CD4-positive, alpha-beta memory T cell (primary cell): ENCODE results near the gene CDC20. TPM values are rescaled to one million over a fixed set of nuclear protein-coding genes. Genes with fewer than 3 reads are reported as not detected.
A peak's percentile ranks its signal among the peaks of the same experiment; 100 is the strongest.

Source experiments
- CTCF ChIA-PET: fragments of 350-600 bp; sonication (Branson Sonifier 250); formaldehyde crosslinking; loops from one replicate; lab custom pipeline; 2021; ENCODE audit warnings: inconsistent platforms; ENCODE audit not compliant: partially characterized antibody; lab: Charles Lee
- POLR2A ChIA-PET: fragments of 350-600 bp; sonication (Branson Sonifier 250); formaldehyde crosslinking; loops from one replicate; lab custom pipeline; 2021; ENCODE audit not compliant: partially characterized antibody; lab: Charles Lee
- DNase-seq, 5 donors: peaks; one replicate each; pipeline versions ENCODE4 v3.0.0 to v3.0.0-alpha.2; 2020 to 2022; ENCODE audit warnings: mixed read lengths in 1 of 5
- H3K27ac ChIP-seq: one replicate; pipeline ENCODE4 v1.7.0; 2013; ENCODE audit warnings: low read depth, low read length
- H3K27me3 ChIP-seq: 2 replicates; pipeline ENCODE4 v1.7.0; 2013; ENCODE audit warnings: mild to moderate bottlenecking, low read length, moderate library complexity; ENCODE audit not compliant: insufficient read depth
- H3K36me3 ChIP-seq: 2 replicates; pipeline ENCODE4 v1.7.0; 2013; ENCODE audit warnings: mild to moderate bottlenecking, low read length, moderate library complexity; ENCODE audit not compliant: insufficient read depth
- H3K4me1 ChIP-seq: 2 replicates; pipeline ENCODE4 v1.7.0; 2013; ENCODE audit warnings: mild to moderate bottlenecking, low read length, moderate library complexity; ENCODE audit not compliant: insufficient read depth
- H3K4me3 ChIP-seq, 2 donors: one replicate each; pipeline ENCODE4 v1.7.0; 2013; ENCODE audit warnings: low read length in 2 of 2, mild to moderate bottlenecking in 1 of 2
- H3K9me3 ChIP-seq, 2 donors: one replicate each; pipeline ENCODE4 v1.7.0; 2013; ENCODE audit warnings: low read length in 2 of 2, control low read depth in 1 of 2; ENCODE audit not compliant: control insufficient read depth in 1 of 2
- H3K27ac Mint-ChIP-seq, 7 donors: one replicate each; pipeline ENCODE4 v1.8.0; 2020 to 2021; ENCODE audit warnings: mixed read lengths in 7 of 7, mild to moderate bottlenecking in 6 of 7, inconsistent platforms in 3 of 7, moderate library complexity in 3 of 7
- H3K27me3 Mint-ChIP-seq, 2 donors: one replicate each; pipeline ENCODE4 v1.8.0; 2020 to 2021; ENCODE audit warnings: mixed read lengths in 2 of 2
- H3K36me3 Mint-ChIP-seq, 2 donors: one replicate each; pipeline ENCODE4 v1.8.0; 2020 to 2021; ENCODE audit warnings: mixed read lengths in 2 of 2, inconsistent platforms in 1 of 2, mild to moderate bottlenecking in 1 of 2
- H3K4me1 Mint-ChIP-seq, 4 donors: one replicate each; pipeline ENCODE4 v1.8.0; 2020 to 2021; ENCODE audit warnings: mixed read lengths in 4 of 4, mild to moderate bottlenecking in 1 of 4
- H3K4me3 Mint-ChIP-seq, 8 donors: one replicate each; pipeline ENCODE4 v1.8.0; 2020 to 2021; ENCODE audit warnings: mixed read lengths in 8 of 8, mild to moderate bottlenecking in 7 of 8, moderate library complexity in 6 of 8, inconsistent platforms in 3 of 8
- H3K9me3 Mint-ChIP-seq, 8 donors: one replicate each; pipeline ENCODE4 v1.8.0; 2020 to 2021; ENCODE audit warnings: mixed read lengths in 8 of 8, mild to moderate bottlenecking in 5 of 8, inconsistent platforms in 3 of 8, moderate library complexity in 1 of 8
- intact Hi-C: fragments of 100-400 bp; cut with micrococcal nuclease; formaldehyde crosslinking; loops from one replicate; pipeline ENCODE4 v1.15.1; 2023
- polyA plus RNA-seq, 2 donors: library from polyadenylated mRNA; unstranded; fragments of 300-500 nt; fragmentation: Illumina TruSeq; gene quantifications; one replicate each; pipeline ENCODE4 v1.2.3, GENCODE V29; 2021
- total RNA-seq, 2 experiments: library from RNA; stranded (reverse); gene quantifications; one replicate each; pipeline ENCODE4 v1.2.3, GENCODE V29; 2021

The CDC20 gene
- total and polyA plus RNA-seq, 4 experiments from 2014 or later, result 0.14 to 0.32 TPM; not detected in 2

GRCh38 chr1:43381612-43382011 is 22.8 kb downstream of the CDC20 start:
- peaks cover 30 to 60% of the 10 kb centered on the region in 2 donors for H3K36me3 Mint-ChIP-seq
- no peaks in the 10 kb centered on the region for H3K27me3 ChIP-seq
- H3K27ac Mint-ChIP-seq, result peak overlapping the region in 1 of 7 donors; percentile 19
- CTCF ChIA-PET, result interaction anchor here (0.6 to 1.1 kb wide), 2 partner anchors 10 to 221 kb away, joined by 3 to 4 read pairs; no protein-coding TSS in a partner anchor
- no peaks in the 10 kb centered on the region for H3K9me3 ChIP-seq
- no peak for DNase-seq
- H3K4me3 Mint-ChIP-seq, result no peak overlapping the region
- H3K27ac ChIP-seq, result no peak overlapping the region
- no peaks in the 10 kb centered on the region for H3K4me1 ChIP-seq
- POLR2A ChIA-PET, result interaction anchor here (0.6 to 0.9 kb wide), 2 partner anchors 9 to 23 kb away, joined by 3 read pairs; no protein-coding TSS in a partner anchor
- no peaks in the 10 kb centered on the region for H3K9me3 Mint-ChIP-seq
- H3K36me3 ChIP-seq, result peaks cover 43% of the 10 kb centered on the region
- peaks cover 0 to 6% (median 3%) of the 10 kb centered on the region in 4 donors for H3K4me1 Mint-ChIP-seq
- intact Hi-C loops, result no loop called here
- H3K4me3 ChIP-seq, result no peak overlapping the region
- H3K27me3 Mint-ChIP-seq, result no peaks in the 10 kb centered on the region

- Mint-ChIP-seq H3K4me1 (peaks cover 0 to 9% (median 4%) of the 10 kb centered on the region in 4 donors), H3K9me3 (no peaks in the 10 kb centered on the region), H3K4me3 (no peak overlapping the region), H3K36me3 (peaks cover 34 to 66% of the 10 kb centered on the region in 2 donors), H3K27ac (peak overlapping the region in 1 of 7 donors; percentile 4), H3K27me3 (no peaks in the 10 kb centered on the region)
- Histone ChIP-seq H3K36me3 (peaks cover 49% of the 10 kb centered on the region), H3K4me1 (no peaks in the 10 kb centered on the region), H3K27me3 (no peaks in the 10 kb centered on the region), H3K9me3 (no peaks in the 10 kb centered on the region), H3K27ac (no peak overlapping the region), H3K4me3 (no peak overlapping the region)
- intact Hi-C loops, result no loop called here
- no peak for DNase-seq
- CTCF ChIA-PET, result interaction anchor here (0.6 to 1.1 kb wide), 2 partner anchors 9 to 222 kb away, joined by 3 to 4 read pairs; no protein-coding TSS in a partner anchor
- POLR2A ChIA-PET, result interaction anchor here (0.6 to 1.9 kb wide), 3 partner anchors 8 to 24 kb away, joined by 3 to 11 read pairs (median 3); partner anchors contain the start of gene ELOVL1
These were observed 23.4 kb downstream of the CDC20 start for GRCh38 chr1:43382027-43382779.

- Mint-ChIP-seq H3K27ac (peak overlapping the region in 1 of 7 donors; percentile 4), H3K27me3 (no peaks in the 10 kb centered on the region), H3K9me3 (no peaks in the 10 kb centered on the region), H3K36me3 (peaks cover 36 to 71% of the 10 kb centered on the region in 2 donors), H3K4me1 (peaks cover 7 to 22% (median 9%) of the 10 kb centered on the region in 4 donors), H3K4me3 (no peak overlapping the region)
- H3K36me3 ChIP-seq, result peaks cover 54% of the 10 kb centered on the region
- DNase-seq, result no peak
- H3K4me1 ChIP-seq, result peaks cover 6% of the 10 kb centered on the region
- ChIA-PET POLR2A (interaction anchor here (0.7 to 1.9 kb wide), 2 partner anchors 16 to 20 kb away, joined by 3 to 11 read pairs; partner anchors contain the start of gene ELOVL1), CTCF (interaction anchor here (1.0 to 1.3 kb wide), 3 partner anchors 31 to 156 kb away, joined by 3 to 7 read pairs (median 3); no protein-coding TSS in a partner anchor)
- no peaks in the 10 kb centered on the region for H3K27me3 ChIP-seq
- intact Hi-C loops, result no loop called here
- H3K9me3 ChIP-seq, result no peaks in the 10 kb centered on the region
- no peak overlapping the region for H3K4me3 ChIP-seq
- no peak overlapping the region for H3K27ac ChIP-seq
These were observed 24.7 kb downstream of the CDC20 start for GRCh38 chr1:43383449-43383848.

- Mint-ChIP-seq H3K4me3 (no peak overlapping the region), H3K9me3 (no peaks in the 10 kb centered on the region), H3K36me3 (peaks cover 39 to 64% of the 10 kb centered on the region in 2 donors), H3K27me3 (no peaks in the 10 kb centered on the region), H3K27ac (peak overlapping the region in 1 of 7 donors; percentile 89), H3K4me1 (peaks cover 23 to 47% (median 34%) of the 10 kb centered on the region in 4 donors)
- no peak overlapping the region for H3K27ac ChIP-seq
- H3K4me3 ChIP-seq, result no peak overlapping the region
- no peaks in the 10 kb centered on the region for H3K9me3 ChIP-seq
- H3K4me1 ChIP-seq, result peaks cover 28% of the 10 kb centered on the region
- no peaks in the 10 kb centered on the region for H3K27me3 ChIP-seq
- POLR2A ChIA-PET, result interaction anchor here (2.1 kb wide), 1 partner anchor 18 kb away, joined by 6 read pairs; no protein-coding TSS in a partner anchor
- peaks cover 54% of the 10 kb centered on the region for H3K36me3 ChIP-seq
- DNase-seq, result no peak
- CTCF ChIA-PET, result interaction anchor here (1.5 kb wide), 1 partner anchor 19 kb away, joined by 3 read pairs; the partner anchor contains the start of gene ELOVL1
- intact Hi-C loops, result no loop called here
These were observed 27.9 kb downstream of the CDC20 start for GRCh38 chr1:43386676-43387075.

GRCh38 chr1:43387976-43388599 is 29.3 kb downstream of the CDC20 start:
- peaks cover 28 to 52% (median 40%) of the 10 kb centered on the region in 4 donors for H3K4me1 Mint-ChIP-seq
- H3K9me3 Mint-ChIP-seq, result no peaks in the 10 kb centered on the region
- CTCF ChIA-PET, result interaction anchor here (3.5 kb wide), 1 partner anchor 27 kb away, joined by 10 read pairs; no protein-coding TSS in a partner anchor
- H3K36me3 Mint-ChIP-seq, result peaks cover 29 to 57% of the 10 kb centered on the region in 2 donors
- Histone ChIP-seq H3K4me1 (peaks cover 28% of the 10 kb centered on the region), H3K4me3 (no peak overlapping the region), H3K9me3 (no peaks in the 10 kb centered on the region), H3K36me3 (peaks cover 46% of the 10 kb centered on the region), H3K27ac (no peak overlapping the region), H3K27me3 (no peaks in the 10 kb centered on the region)
- peak overlapping the region; percentile 99 to 100 (median 100) for H3K4me3 Mint-ChIP-seq
- intact Hi-C loops, result no loop called here
- no peak for DNase-seq
- POLR2A ChIA-PET, result interaction anchor here (0.9 to 3.7 kb wide), 7 partner anchors 9 to 216 kb away, joined by 3 to 42 read pairs (median 4); partner anchors contain the start of genes CDC20, CFAP57, EBNA1BP2 and ELOVL1
- no peaks in the 10 kb centered on the region for H3K27me3 Mint-ChIP-seq
- peak overlapping the region; percentile 37 to 100 (median 98) for H3K27ac Mint-ChIP-seq

- H3K4me1 ChIP-seq, result peaks cover 28% of the 10 kb centered on the region
- Mint-ChIP-seq H3K9me3 (no peaks in the 10 kb centered on the region), H3K36me3 (peaks cover 24 to 55% of the 10 kb centered on the region in 2 donors), H3K27ac (peak overlapping the region; percentile 37 to 100 (median 98)), H3K27me3 (no peaks in the 10 kb centered on the region), H3K4me3 (peak overlapping the region; percentile 99 to 100 (median 100)), H3K4me1 (peaks cover 31 to 57% (median 44%) of the 10 kb centered on the region in 4 donors)
- no peaks in the 10 kb centered on the region for H3K9me3 ChIP-seq
- CTCF ChIA-PET, result interaction anchor here (0.6 to 3.5 kb wide), 3 partner anchors 19 to 26 kb away, joined by 3 to 10 read pairs (median 7); partner anchors contain the start of gene ELOVL1
- intact Hi-C loops, result loop anchor here (1.0 kb wide), 3 partner anchors 20 to 216 kb away; partner anchors contain the start of genes CDC20, CFAP57, EBNA1BP2 and ELOVL1
- no peak for DNase-seq
- peaks cover 41% of the 10 kb centered on the region for H3K36me3 ChIP-seq
- no peaks in the 10 kb centered on the region for H3K27me3 ChIP-seq
- H3K27ac ChIP-seq, result peak overlapping the region; percentile 82
- H3K4me3 ChIP-seq, result peak overlapping the region; percentile 87 to 88
- POLR2A ChIA-PET, result interaction anchor here (0.9 to 3.7 kb wide), 8 partner anchors 10 to 162 kb away, joined by 3 to 42 read pairs (median 7); partner anchors contain the start of genes CDC20, ELOVL1 and HYI
These were observed 29.8 kb downstream of the CDC20 start for GRCh38 chr1:43388613-43389012.
